Uterus (tissue), 4 donors: ENCODE measurements around the gene TBC1D19. TPM values are rescaled to one million over a fixed set of nuclear protein-coding genes. Genes with fewer than 3 reads are reported as not detected.
A peak's percentile ranks its signal among the peaks of the same experiment; 100 is the strongest.
"Not testable (repeated sequence)": the region's sequence is repeated elsewhere in the genome, so short reads cannot be mapped to it uniquely, and the experiment has no call there.

ENCODE experiments used
- DNase-seq, 2 donors: peaks; one replicate each; pipeline ENCODE4 v3.0.0-alpha.2; 2019 to 2020
- H3K27ac ChIP-seq, 2 donors: fragments of 200-600 bp; sonication (generic); 1 replicate in 1 of 2; 2 replicates in 1 of 2; pipeline ENCODE4 v1.5.1; 2016 to 2018
- H3K27me3 ChIP-seq, 2 donors: fragments of 200-600 bp; sonication (generic); one replicate each; pipeline ENCODE4 v1.5.1; 2018 to 2019; ENCODE audit warnings: control low read depth in 1 of 2
- H3K36me3 ChIP-seq, 2 donors: fragments of 200-600 bp; sonication (generic); one replicate each; pipeline ENCODE4 v1.5.1; 2019; ENCODE audit warnings: control low read depth in 1 of 2
- H3K4me1 ChIP-seq, 2 donors: fragments of 200-600 bp; sonication (generic); one replicate each; pipeline ENCODE4 v1.5.1; 2018 to 2019; ENCODE audit warnings: control low read depth in 1 of 2
- H3K4me3 ChIP-seq, 2 donors: fragments of 200-600 bp; sonication (generic); 1 replicate in 1 of 2; 2 replicates in 1 of 2; pipeline ENCODE4 v1.5.1; 2018 to 2019; ENCODE audit warnings: mild to moderate bottlenecking in 1 of 2
- H3K9me3 ChIP-seq, 2 donors: fragments of 200-600 bp; sonication (generic); one replicate each; pipeline ENCODE4 v1.5.1; 2019; ENCODE audit warnings: control low read depth in 1 of 2
- POLR2A ChIP-seq, 2 donors: fragments of 450-650 bp; IDR thresholded peaks; one replicate each; pipeline ENCODE4 v1.6.1; 2016; ENCODE audit warnings: antibody characterized with exemption in 2 of 2, mild to moderate bottlenecking in 1 of 2, moderate library complexity in 1 of 2
- intact Hi-C: fragments of 100-400 bp; cut with DNase I; formaldehyde crosslinking; loops from one replicate; pipeline ENCODE4 v1.15.1; 2023; ENCODE audit warnings: low total_unique reads
- total RNA-seq, 4 donors: library from RNA; depleted of rRNA in 3 of 4; stranded (reverse); fragments of >200 nt in 3 of 4; gene quantifications; one replicate each; pipeline versions ENCODE4 v1.1.0 to v1.2.4, GENCODE V29; 2014 to 2023
- TF ChIP-seq, protein P1 (sequence below), 4 experiments: fragments of 200-600 bp in 2 of 4; fragments of 450-650 bp in 2 of 4; sonication (generic) in 2 of 4; IDR thresholded peaks; one replicate each; pipeline ENCODE4 v1.5.1; 2016 to 2019; ENCODE audit warnings: antibody characterized with exemption in 4 of 4, mild to moderate bottlenecking in 2 of 4, moderate library complexity in 1 of 4
- donor health status: DM: yes; HTN: yes; CAD: no.

The TBC1D19 gene
- total RNA-seq, 4 donors from 2014 or later: 5.4 to 69.6 (median 25.2) TPM

GRCh38 chr4:26584725-26585124 lies 841 bp downstream of the TBC1D19 start:
- no peaks in the 10 kb centered on the region for H3K27me3 ChIP-seq
- peak overlapping the region; percentile 91 to 95 for H3K4me3 ChIP-seq
- TF ChIP-seq POLR2A (IDR thresholded peaks at IDR 0.05): no peak
- TF ChIP-seq, protein P1, sequence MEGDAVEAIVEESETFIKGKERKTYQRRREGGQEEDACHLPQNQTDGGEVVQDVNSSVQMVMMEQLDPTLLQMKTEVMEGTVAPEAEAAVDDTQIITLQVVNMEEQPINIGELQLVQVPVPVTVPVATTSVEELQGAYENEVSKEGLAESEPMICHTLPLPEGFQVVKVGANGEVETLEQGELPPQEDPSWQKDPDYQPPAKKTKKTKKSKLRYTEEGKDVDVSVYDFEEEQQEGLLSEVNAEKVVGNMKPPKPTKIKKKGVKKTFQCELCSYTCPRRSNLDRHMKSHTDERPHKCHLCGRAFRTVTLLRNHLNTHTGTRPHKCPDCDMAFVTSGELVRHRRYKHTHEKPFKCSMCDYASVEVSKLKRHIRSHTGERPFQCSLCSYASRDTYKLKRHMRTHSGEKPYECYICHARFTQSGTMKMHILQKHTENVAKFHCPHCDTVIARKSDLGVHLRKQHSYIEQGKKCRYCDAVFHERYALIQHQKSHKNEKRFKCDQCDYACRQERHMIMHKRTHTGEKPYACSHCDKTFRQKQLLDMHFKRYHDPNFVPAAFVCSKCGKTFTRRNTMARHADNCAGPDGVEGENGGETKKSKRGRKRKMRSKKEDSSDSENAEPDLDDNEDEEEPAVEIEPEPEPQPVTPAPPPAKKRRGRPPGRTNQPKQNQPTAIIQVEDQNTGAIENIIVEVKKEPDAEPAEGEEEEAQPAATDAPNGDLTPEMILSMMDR (IDR thresholded peaks at IDR 0.05): no peak
- DNase-seq: no peak
- peak overlapping the region; percentile 80 to 93 for H3K27ac ChIP-seq
- peaks cover 0 to 5% of the 10 kb centered on the region in 2 donors for H3K4me1 ChIP-seq
- no peaks in the 10 kb centered on the region for H3K9me3 ChIP-seq
- H3K36me3 ChIP-seq: no peaks in the 10 kb centered on the region
- intact Hi-C loops: no loop called here

DNA sequence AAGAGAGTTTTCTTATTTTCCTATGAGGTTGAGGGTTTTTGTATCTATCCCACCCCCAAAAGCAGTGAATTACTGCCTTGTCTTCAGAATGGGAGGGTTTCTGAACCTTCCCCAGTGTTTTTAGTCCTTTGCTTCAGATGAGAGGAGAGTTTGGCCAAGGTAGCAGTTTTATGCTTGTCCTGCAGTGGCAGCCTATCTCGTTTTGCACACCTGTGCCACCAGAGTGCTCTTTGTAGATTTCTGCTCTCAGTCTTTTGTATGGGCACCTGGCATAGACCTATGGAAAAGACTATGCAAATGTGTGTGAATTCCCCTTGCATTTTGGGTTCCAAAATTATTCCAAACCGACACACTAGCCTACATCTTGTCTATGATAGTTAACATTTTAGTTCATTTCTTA lies 5.8 kb downstream of the TBC1D19 start:
- no peaks in the 10 kb centered on the region for H3K27me3 ChIP-seq
- no peaks in the 10 kb centered on the region for H3K36me3 ChIP-seq
- H3K9me3 ChIP-seq: no peaks in the 10 kb centered on the region
- no peak overlapping the region for H3K4me3 ChIP-seq
- intact Hi-C loops: no loop called here
- peaks cover 0 to 5% of the 10 kb centered on the region in 2 donors for H3K4me1 ChIP-seq
- H3K27ac ChIP-seq: no peak overlapping the region
- TF ChIP-seq, protein P1 (IDR thresholded peaks at IDR 0.05): no peak
- TF ChIP-seq POLR2A (IDR thresholded peaks at IDR 0.05): no peak
- DNase-seq: no peak

DNA sequence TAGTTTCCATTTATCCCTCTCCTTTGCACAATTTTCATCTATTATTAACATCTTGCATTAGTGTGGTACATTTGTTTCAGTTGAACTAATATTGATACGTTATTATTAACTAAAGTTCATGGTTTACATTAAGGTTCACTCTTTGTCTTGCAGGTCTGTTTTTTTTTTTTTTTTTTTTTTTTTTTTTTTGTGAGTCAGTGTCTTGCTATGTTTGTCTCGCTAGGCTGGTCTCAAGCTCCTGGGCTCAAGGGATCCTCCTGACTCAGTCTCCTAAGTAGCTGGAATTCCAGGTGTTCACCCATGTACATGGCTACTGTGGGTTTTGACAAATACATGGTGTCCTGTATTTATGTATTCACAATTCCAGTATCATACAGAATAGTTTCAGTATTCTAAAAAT lies 6.8 kb downstream of the TBC1D19 start:
- intact Hi-C loops: no loop called here

DNA sequence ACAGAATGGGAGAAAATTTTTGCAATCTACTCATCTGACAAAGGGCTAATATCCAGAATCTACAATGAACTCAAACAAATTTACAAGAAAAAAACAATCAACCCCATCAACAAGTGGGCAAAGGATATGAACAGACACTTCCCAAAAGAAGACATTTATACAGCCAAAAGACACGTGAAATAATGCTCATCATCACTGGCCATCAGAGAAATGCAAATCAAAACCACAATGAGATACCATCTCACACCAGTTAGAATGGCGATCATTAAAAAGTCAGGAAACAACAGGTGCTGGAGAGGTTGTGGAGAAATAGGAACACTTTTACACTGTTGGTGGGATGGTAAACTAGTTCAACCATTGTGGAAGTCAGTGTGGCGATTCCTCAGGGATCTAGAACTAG lies 9.7 kb downstream of the TBC1D19 start:
- not testable (repeated sequence) for DNase-seq, H3K9me3 ChIP-seq

More for the DNA sequence above, 6.8 kb downstream of the TBC1D19 start:
- H3K36me3 ChIP-seq: no peaks in the 10 kb centered on the region
- H3K4me3 ChIP-seq: no peak overlapping the region
- no peaks in the 10 kb centered on the region for H3K9me3 ChIP-seq
- no peak overlapping the region for H3K27ac ChIP-seq
- H3K4me1 ChIP-seq: peaks cover 0 to under 1% of the 10 kb centered on the region in 2 donors
- DNase-seq: no peak
- no peaks in the 10 kb centered on the region for H3K27me3 ChIP-seq
- TF ChIP-seq, protein P1 (IDR thresholded peaks at IDR 0.05): no peak
- TF ChIP-seq POLR2A (IDR thresholded peaks at IDR 0.05): no peak

DNA sequence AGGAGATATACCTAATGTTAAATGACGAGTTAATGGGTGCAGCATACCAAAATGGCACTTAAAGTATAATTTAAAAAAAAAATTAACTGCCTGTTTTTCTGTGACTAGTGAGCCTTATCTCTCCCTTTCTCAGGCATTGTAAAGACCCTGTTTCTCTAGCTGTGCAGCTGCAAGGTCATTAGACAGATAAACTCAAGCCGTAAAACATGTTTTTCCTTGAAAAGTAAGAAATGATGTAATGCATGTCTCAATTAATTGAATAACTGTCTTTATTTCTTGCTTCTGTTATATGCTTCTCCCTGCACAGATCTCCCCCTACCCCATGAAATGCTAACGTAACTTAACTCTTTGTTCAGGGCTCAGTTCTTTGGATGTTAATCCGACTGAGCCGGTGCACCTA lies 10.5 kb downstream of the TBC1D19 start:
- no peak overlapping the region for H3K4me3 ChIP-seq
- H3K9me3 ChIP-seq: no peaks in the 10 kb centered on the region
- no peaks in the 10 kb centered on the region for H3K4me1 ChIP-seq
- H3K27me3 ChIP-seq: no peaks in the 10 kb centered on the region
- no peaks in the 10 kb centered on the region for H3K36me3 ChIP-seq
- intact Hi-C loops: no loop called here
- H3K27ac ChIP-seq: no peak overlapping the region
- TF ChIP-seq POLR2A (IDR thresholded peaks at IDR 0.05): no peak
- TF ChIP-seq, protein P1 (IDR thresholded peaks at IDR 0.05): no peak
- no peak for DNase-seq

More for the DNA sequence above, 9.7 kb downstream of the TBC1D19 start:
- H3K27me3 ChIP-seq, H3K27ac ChIP-seq, H3K4me3 ChIP-seq, H3K36me3 ChIP-seq, H3K4me1 ChIP-seq, intact Hi-C loops: not testable (repeated sequence)

GRCh38 chr4:26594778-26595177 lies 10.9 kb downstream of the TBC1D19 start:
- H3K36me3 ChIP-seq: no peaks in the 10 kb centered on the region
- no peaks in the 10 kb centered on the region for H3K4me1 ChIP-seq
- intact Hi-C loops: no loop called here
- TF ChIP-seq POLR2A (IDR thresholded peaks at IDR 0.05): no peak
- TF ChIP-seq, protein P1 (IDR thresholded peaks at IDR 0.05): no peak
- no peak for DNase-seq
- H3K27me3 ChIP-seq: no peaks in the 10 kb centered on the region
- no peaks in the 10 kb centered on the region for H3K9me3 ChIP-seq
- no peak overlapping the region for H3K27ac ChIP-seq
- H3K4me3 ChIP-seq: no peak overlapping the region
